HG02884 (cell line): ENCODE data around the gene ZC3H12D.
A peak's percentile ranks its signal among the peaks of the same experiment; 100 is the strongest.
"Not testable (repeated sequence)": the region's sequence is repeated elsewhere in the genome, so short reads cannot be mapped to it uniquely, and the experiment has no call there.

Experiments
- ATAC-seq: cut with Tn5 transposase; IDR thresholded peaks from one replicate; pipeline ENCODE4 v1.9.1; 2021; ENCODE audit warnings: mild to moderate bottlenecking, moderate library complexity; ENCODE audit not compliant: unreplicated experiment

The ZC3H12D gene

DNA sequence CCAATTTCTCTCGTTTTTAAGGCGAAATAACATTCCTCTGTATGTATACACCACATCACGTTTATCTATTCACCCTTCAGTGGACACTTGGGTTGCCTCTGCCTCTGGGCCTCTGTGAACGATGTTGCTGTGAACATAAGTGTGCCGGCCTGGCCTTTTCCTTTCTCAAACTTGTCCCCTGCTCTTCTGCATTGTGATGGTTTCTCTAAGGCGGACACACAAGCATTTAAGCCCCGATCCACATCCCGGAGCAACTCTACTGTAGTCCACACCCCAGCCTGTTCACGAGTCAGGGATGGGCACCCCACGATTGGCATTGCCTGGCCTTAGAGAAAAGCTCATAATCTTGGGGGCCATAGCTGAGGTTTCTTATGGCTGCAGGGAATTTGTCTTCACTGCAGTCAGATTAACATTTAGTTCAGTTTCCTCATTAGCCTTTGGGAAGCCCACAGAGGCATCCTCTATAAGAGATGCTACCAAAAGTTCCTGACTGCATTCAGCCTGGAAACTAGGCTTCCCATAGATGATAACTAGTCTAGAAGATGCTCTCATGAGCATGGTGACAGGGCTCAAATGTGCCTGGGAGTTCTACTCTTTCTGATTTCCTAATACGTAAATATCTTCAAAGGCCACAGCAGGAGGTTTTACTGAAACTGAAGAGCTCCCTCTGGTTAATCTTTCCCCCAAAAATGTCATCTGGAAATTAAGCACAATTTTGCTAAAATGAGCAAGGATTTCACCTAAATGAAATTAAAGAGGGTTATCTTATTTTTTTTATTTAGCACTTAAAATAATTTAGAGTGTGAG lies 762 bp downstream of the ZC3H12D start:
- no peak for ATAC-seq

DNA sequence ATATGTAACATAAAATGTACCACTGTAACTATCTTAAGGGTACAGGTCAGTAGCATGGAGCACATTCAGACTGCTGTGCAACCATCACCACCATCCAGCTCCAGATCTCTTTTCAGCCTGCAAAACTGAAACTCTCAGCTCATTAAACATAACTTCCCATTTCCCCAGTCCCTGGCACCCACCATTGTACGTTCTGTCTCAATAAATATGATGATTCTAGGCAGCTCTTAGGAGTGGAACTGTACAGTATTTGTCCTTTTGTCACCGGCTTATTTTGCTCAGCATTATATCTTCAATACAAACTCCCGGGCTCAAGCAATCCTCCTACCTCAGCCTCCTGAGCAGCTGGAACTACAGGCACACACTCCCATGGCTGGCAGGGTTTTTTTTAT lies 1.5 kb downstream of the ZC3H12D start:
- no peak for ATAC-seq

- peak; percentile 24 for ATAC-seq
These were observed 2.1 kb downstream of the ZC3H12D start for GRCh38 chr6:149482545-149483333.

DNA sequence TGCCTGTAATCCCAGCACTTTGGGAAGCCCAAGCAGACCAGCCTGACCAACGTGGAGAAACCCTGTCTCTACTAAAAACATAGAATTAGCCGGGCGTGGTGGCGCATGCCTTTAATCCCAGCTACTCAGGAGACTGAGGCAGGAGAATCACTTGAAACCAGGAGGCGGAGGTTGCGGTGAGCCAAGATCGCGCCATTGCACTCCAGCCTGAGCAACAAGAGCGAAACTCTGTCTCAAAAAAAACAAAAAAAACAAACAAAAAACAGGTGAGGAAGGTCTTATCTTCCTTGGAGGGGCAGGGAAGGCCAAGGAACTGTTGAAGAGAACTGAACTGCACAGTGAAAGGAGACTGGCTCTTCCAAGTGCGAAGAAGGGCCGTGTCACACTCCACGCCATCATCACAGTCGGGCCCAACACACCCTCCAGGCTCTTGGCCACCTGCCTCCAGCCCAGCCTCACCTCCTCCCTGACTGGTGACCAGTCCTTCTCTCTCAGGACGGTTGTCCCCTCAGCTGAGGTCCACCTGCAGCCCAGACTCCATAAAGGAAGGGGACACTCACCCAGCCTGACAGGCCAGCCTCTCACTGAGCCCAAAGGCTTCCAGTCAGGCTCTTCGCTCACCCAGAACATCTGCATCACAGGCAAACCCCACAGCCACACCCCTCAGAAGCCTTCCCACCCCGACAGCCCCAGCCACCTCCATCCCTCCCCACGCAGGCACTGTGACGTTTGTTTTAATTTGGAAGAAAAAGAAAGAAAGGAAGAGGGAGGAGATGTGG lies 4.1 kb downstream of the ZC3H12D start:
- ATAC-seq, result no peak

DNA sequence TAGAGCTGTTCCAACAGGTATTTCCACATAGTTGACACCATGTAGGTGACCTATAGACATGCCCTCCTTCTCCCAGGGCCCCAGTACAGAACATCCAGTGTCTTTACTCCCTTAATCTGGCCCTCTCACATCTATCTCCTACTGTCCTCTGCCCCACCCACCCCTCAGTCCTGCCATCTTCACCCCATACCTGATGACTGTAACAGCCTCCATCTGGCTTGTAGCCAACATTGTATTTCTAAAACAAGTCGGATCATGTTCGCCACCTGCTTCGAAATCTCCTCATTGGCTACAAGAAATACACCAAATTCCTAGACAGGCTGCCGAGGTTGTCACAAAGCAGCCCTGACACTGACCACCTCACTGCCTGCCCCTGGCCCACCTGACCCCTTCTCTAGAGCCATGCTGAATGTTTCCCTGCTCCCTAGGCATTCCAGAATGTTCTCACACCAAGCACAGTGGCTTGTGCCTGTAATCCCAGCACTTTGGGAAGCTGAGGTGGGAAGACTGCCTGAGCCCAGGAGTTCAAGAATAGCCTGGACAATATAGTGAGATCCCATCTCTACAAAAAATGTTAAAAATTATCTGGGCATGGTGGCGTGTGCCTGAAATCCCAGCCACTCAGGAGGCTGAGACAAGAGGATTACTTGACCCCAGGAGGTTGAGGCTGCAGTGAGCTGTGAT lies 6.0 kb downstream of the ZC3H12D start:
- no peak for ATAC-seq

- ATAC-seq, result no peak
These were observed 7.3 kb downstream of the ZC3H12D start for GRCh38 chr6:149477544-149477943.

DNA sequence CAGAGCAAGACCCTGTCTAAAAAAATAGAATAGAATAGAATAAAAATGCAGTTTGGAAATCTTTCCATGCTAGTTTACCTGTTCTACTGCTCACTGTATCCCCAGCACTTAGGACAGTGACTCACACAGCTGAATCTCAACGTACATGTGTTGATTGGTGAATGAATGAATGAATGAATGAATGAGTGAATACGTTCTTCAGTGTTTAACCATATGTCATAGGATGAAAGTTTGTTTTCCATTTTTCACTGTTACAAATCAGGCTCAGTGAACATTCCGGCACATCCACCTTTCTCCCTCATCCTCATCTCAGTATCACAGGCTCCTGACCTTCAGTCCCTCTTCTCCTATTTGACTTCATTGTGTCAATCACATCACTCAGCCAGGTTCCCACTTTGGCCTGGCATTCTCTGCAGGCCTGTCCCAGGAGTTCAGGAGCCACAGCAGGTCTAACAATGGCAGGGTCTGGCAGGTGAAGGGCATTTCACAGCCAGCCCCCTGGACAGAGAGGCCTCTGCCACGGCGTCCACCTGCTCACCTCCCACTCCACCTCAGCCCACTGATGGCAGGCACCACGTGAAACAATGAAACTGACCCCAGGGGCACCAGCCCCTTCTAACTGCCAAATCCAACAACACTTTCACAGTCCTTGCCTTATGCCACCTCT lies 7.9 kb downstream of the ZC3H12D start:
- no peak for ATAC-seq

DNA sequence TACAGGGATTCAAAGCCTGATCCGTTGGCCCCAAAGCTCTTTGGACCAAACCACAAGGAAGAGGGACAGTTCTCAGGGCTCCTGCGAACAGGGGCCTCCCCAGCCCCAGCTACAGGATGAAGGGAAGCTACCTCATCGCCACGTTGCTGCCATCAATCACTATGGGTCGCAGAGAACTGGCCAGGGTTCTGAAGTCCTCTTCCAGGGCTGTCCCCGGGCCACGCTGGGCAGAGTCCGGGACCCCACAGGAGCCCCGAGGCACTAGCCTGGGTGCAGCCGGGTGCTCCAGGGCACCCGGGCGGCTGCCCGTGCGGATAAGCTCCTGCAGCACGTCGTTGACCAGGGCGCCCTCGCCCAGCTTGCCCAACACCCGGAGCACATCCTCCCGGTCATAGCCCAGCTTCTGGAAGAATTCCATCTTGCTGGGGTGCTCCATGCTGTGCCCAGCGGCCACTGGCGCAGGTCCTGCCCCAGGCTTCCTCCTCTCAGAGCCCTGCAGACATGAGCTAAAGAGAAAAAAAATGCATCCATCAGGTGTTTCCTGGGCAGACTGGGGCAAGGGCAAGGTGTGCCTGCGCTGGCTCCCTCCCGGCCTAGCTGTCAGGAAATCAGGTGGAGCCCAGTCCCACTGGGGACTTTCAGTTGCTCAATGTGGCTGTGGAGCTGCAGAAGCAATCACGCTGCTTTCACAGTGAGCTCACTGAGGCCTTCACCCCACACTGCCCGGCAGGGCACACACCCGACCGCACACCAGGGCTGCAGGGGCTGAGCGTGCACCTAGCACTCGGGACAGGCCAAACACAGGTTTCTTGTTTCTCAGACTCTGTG lies 10.5 kb downstream of the ZC3H12D start:
- no peak for ATAC-seq

GRCh38 chr6:149473080-149474052 lies 11.4 kb downstream of the ZC3H12D start:
- no peak for ATAC-seq

GRCh38 chr6:149472241-149472640 lies 12.6 kb downstream of the ZC3H12D start:
- ATAC-seq, result no peak

DNA sequence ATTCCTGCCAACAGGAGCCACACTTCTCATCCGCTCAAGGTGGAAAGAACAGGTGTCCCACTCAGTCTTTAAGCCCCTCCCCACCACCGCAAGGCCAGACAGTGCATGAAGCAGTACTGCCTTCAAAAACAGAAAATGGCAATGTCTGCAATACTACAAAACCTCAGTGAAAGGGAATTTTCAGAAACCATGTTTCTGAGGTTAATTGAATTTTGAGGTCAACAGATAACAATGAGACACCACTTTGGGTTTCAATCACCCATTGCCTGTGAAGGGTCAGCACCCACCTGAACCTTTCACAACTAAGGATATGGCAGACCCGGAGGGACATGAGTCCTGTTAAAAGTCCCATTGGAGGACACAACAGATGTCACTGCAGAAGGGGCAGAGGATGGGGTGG lies 13.0 kb downstream of the ZC3H12D start:
- ATAC-seq, result no peak

- ATAC-seq, result no peak
These were observed 13.9 kb downstream of the ZC3H12D start for GRCh38 chr6:149470948-149471347.

DNA sequence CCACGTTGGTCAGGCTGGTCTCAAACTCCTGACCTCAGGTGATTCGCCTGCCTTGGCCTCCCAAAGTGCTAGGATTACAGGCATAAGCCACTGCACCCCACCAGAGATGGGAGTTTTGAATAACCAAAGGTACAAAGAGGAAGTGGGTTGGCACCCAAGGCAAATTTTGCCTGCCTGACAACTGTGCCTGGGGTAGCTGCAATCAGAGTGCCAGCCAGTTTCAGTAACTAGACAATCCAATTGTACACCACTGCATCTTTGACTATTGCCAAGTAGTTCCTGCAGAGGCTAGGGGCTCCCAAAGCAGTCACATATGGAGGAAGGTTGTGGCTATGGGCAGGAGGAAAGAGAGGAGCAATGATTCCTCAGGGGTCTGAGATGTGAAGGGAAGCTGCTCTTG lies 16.6 kb downstream of the ZC3H12D start:
- no peak for ATAC-seq

- no peak for ATAC-seq
These were observed 17.5 kb downstream of the ZC3H12D start for GRCh38 chr6:149467265-149467664.

DNA sequence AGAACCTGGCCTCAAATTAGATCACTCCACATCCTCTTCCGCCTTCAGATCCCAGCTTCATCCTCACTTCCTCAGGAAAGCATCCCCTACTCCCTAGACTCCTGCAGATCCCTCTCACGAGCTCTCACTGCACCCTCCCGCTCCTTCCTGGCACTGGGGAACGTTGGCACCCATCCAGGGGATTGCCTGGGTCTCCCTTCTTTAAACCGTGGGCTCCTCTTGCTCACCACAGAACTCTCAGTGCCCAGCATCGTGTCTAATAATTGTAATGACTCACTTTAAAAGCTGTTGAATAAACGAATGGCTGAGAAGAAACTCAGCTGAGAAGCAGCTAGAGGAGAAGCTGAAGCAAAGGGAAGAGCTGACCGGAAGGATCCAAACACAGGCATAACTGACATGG lies 20.4 kb downstream of the ZC3H12D start:
- no peak for ATAC-seq

GRCh38 chr6:149463781-149464180 lies 21.0 kb downstream of the ZC3H12D start:
- no peak for ATAC-seq

GRCh38 chr6:149462712-149463111 lies 22.1 kb downstream of the ZC3H12D start:
- not testable (repeated sequence) for ATAC-seq

DNA sequence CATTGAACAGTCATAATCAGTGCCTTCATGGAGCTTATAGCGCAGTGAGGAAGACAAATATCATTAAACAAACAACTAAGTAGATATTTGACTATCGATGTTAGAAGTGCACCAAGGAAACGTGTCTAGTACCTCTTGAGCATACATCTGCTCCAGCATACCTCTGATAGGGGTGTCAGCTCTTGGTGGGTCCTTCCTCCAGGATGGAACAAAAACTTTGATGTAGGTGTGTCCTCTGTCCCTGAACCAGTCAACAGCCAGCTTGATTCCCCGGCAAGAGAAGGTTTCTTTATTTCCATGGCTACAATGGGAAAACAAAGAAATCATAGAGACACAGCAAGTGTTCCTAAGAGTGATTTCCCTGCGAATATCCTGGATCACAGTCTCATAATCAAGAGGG lies 23.1 kb downstream of the ZC3H12D start:
- no peak for ATAC-seq
